GM23338 (cell line): ENCODE results near the gene KLHL7.

Source experiments
- CREB1 ChIP-seq: fragments of 250-450 bp; sonication (Bioruptor Pico); IDR thresholded peaks from 2 replicates; pipeline ENCODE4 v1.5.0; 2020; ENCODE audit warnings: low read depth, mild to moderate bottlenecking, moderate library complexity
- CTCF ChIP-seq, 2 experiments: fragments of 200-600 bp in 1 of 2; sonication (generic) in 1 of 2; conservative IDR thresholded peaks; 2 replicates each; pipeline versions ENCODE4 v1.5.1 to v1.6.1; 2016 to 2017; ENCODE audit warnings: antibody characterized with exemption in 2 of 2, low read depth in 2 of 2, mild to moderate bottlenecking in 2 of 2, moderate library complexity in 1 of 2
- EZH2 ChIP-seq: fragments of 200-600 bp; sonication (generic); IDR thresholded peaks from one replicate; pipeline ENCODE4 v1.8.0; 2017; ENCODE audit warnings: antibody characterized with exemption, mild to moderate bottlenecking, low read depth; ENCODE audit not compliant: unreplicated experiment
- EZH2phosphoT487 ChIP-seq: fragments of 200-600 bp; sonication (generic); IDR thresholded peaks from one replicate; pipeline ENCODE4 v1.8.1; 2018; ENCODE audit warnings: antibody characterized with exemption; ENCODE audit not compliant: unreplicated experiment
- JUNB ChIP-seq: IDR thresholded peaks from one replicate; pipeline ENCODE4 v1.6.1; 2016; ENCODE audit warnings: antibody characterized with exemption; ENCODE audit not compliant: unreplicated experiment
- NANOG ChIP-seq: IDR thresholded peaks from 2 replicates; pipeline ENCODE4 v1.6.1; 2016; ENCODE audit warnings: antibody characterized with exemption, borderline replicate concordance
- POLR2AphosphoS5 ChIP-seq: IDR thresholded peaks from 2 replicates; pipeline ENCODE4 v1.6.1; 2016; ENCODE audit warnings: antibody characterized with exemption, low read depth
- REST ChIP-seq: IDR thresholded peaks from one replicate; pipeline ENCODE4 v1.6.1; 2018; ENCODE audit warnings: antibody characterized with exemption; ENCODE audit not compliant: unreplicated experiment
- ZNF331 ChIP-seq: fragments of 250-450 bp; sonication (Bioruptor Pico); IDR thresholded peaks from 2 replicates; pipeline ENCODE4 v1.5.0; 2020; ENCODE audit warnings: low read depth, mild to moderate bottlenecking, moderate library complexity
- TF ChIP-seq, protein P1 (sequence below): IDR thresholded peaks from 2 replicates; pipeline ENCODE4 v1.6.1; 2016; ENCODE audit warnings: antibody characterized with exemption
- TF ChIP-seq, protein P2 (sequence below): fragments of 250-450 bp; sonication (Bioruptor Pico); IDR thresholded peaks from 2 replicates; pipeline ENCODE4 v1.5.0; 2020; ENCODE audit warnings: mild to moderate bottlenecking, moderate library complexity

GRCh38 chr7:23096518-23097290 is 8.9 kb upstream of the KLHL7 start:
- TF ChIP-seq CTCF (conservative IDR thresholded peaks at IDR 0.05; ENCODE audit: low read depth in 2 of 2) (no peak), CREB1 (CRISPR knock-in tag) (no peak), NANOG (no peak), EZH2 (no peak), REST (no peak), POLR2AphosphoS5 (no peak), JUNB (no peak), EZH2phosphoT487 (no peak), ZNF331 (no peak)
- TF ChIP-seq, protein P1, sequence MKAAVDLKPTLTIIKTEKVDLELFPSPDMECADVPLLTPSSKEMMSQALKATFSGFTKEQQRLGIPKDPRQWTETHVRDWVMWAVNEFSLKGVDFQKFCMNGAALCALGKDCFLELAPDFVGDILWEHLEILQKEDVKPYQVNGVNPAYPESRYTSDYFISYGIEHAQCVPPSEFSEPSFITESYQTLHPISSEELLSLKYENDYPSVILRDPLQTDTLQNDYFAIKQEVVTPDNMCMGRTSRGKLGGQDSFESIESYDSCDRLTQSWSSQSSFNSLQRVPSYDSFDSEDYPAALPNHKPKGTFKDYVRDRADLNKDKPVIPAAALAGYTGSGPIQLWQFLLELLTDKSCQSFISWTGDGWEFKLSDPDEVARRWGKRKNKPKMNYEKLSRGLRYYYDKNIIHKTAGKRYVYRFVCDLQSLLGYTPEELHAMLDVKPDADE = no peak
- TF ChIP-seq, protein P2, sequence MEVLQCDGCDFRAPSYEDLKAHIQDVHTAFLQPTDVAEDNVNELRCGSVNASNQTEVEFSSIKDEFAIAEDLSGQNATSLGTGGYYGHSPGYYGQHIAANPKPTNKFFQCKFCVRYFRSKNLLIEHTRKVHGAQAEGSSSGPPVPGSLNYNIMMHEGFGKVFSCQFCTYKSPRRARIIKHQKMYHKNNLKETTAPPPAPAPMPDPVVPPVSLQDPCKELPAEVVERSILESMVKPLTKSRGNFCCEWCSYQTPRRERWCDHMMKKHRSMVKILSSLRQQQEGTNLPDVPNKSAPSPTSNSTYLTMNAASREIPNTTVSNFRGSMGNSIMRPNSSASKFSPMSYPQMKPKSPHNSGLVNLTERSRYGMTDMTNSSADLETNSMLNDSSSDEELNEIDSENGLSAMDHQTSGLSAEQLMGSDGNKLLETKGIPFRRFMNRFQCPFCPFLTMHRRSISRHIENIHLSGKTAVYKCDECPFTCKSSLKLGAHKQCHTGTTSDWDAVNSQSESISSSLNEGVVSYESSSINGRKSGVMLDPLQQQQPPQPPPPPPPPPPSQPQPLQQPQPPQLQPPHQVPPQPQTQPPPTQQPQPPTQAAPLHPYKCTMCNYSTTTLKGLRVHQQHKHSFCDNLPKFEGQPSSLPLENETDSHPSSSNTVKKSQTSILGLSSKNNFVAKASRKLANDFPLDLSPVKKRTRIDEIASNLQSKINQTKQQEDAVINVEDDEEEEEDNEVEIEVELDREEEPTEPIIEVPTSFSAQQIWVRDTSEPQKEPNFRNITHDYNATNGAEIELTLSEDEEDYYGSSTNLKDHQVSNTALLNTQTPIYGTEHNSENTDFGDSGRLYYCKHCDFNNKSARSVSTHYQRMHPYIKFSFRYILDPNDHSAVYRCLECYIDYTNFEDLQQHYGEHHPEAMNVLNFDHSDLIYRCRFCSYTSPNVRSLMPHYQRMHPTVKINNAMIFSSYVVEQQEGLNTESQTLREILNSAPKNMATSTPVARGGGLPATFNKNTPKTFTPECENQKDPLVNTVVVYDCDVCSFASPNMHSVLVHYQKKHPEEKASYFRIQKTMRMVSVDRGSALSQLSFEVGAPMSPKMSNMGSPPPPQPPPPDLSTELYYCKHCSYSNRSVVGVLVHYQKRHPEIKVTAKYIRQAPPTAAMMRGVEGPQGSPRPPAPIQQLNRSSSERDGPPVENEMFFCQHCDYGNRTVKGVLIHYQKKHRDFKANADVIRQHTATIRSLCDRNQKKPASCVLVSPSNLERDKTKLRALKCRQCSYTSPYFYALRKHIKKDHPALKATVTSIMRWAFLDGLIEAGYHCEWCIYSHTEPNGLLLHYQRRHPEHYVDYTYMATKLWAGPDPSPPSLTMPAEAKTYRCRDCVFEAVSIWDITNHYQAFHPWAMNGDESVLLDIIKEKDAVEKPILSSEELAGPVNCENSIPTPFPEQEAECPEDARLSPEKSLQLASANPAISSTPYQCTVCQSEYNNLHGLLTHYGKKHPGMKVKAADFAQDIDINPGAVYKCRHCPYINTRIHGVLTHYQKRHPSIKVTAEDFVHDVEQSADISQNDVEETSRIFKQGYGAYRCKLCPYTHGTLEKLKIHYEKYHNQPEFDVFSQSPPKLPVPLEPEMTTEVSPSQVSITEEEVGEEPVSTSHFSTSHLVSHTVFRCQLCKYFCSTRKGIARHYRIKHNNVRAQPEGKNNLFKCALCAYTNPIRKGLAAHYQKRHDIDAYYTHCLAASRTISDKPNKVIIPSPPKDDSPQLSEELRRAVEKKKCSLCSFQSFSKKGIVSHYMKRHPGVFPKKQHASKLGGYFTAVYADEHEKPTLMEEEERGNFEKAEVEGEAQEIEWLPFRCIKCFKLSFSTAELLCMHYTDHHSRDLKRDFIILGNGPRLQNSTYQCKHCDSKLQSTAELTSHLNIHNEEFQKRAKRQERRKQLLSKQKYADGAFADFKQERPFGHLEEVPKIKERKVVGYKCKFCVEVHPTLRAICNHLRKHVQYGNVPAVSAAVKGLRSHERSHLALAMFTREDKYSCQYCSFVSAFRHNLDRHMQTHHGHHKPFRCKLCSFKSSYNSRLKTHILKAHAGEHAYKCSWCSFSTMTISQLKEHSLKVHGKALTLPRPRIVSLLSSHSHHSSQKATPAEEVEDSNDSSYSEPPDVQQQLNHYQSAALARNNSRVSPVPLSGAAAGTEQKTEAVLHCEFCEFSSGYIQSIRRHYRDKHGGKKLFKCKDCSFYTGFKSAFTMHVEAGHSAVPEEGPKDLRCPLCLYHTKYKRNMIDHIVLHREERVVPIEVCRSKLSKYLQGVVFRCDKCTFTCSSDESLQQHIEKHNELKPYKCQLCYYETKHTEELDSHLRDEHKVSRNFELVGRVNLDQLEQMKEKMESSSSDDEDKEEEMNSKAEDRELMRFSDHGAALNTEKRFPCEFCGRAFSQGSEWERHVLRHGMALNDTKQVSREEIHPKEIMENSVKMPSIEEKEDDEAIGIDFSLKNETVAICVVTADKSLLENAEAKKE (CRISPR knock-in tag) = no peak
